Glomerular endothelial cell (primary cell): ENCODE measurements around the gene MEGF11. TPM values are rescaled to one million over a fixed set of nuclear protein-coding genes. Genes with fewer than 3 reads are reported as not detected.

Experiments used
- DNase-seq: peaks from one replicate; pipeline ENCODE4 v3.0.0-alpha.2; 2011; ENCODE audit warnings: low read depth, low spot score; ENCODE audit errors: extremely low read depth
- total RNA-seq: library from RNA; depleted of rRNA; stranded (reverse); fragments of >200 nt; gene quantifications from 2 replicates; pipeline ENCODE4 v1.2.3, GENCODE V29; 2015

The MEGF11 gene
- total RNA-seq, 1 donor from 2014 or later = 0.18 TPM

GRCh38 chr15:66071921-66072295 is 181.6 kb downstream of the MEGF11 start:
- DNase-seq = no peak

- DNase-seq = no peak
Observed at GRCh38 chr15:66071160-66071920, 182.2 kb downstream of the MEGF11 start.

- DNase-seq = no peak
Observed at GRCh38 chr15:66070220-66070934, 183.2 kb downstream of the MEGF11 start.

- no peak for DNase-seq
Observed at GRCh38 chr15:66069751-66070150, 183.8 kb downstream of the MEGF11 start.

GRCh38 chr15:66068801-66069200 is 184.7 kb downstream of the MEGF11 start:
- DNase-seq = no peak

- DNase-seq = no peak
Observed at GRCh38 chr15:66067687-66068086, 185.9 kb downstream of the MEGF11 start.

- no peak for DNase-seq
Observed at GRCh38 chr15:66066481-66066880, 187.1 kb downstream of the MEGF11 start.

GRCh38 chr15:66066005-66066404 is 187.5 kb downstream of the MEGF11 start:
- DNase-seq = no peak

GRCh38 chr15:66065325-66065724 is 188.2 kb downstream of the MEGF11 start:
- no peak for DNase-seq

- DNase-seq = no peak
Observed at GRCh38 chr15:66063147-66063546, 190.4 kb downstream of the MEGF11 start.

GRCh38 chr15:66057089-66057488 is 196.5 kb downstream of the MEGF11 start:
- DNase-seq = no peak

GRCh38 chr15:66053991-66054390 is 199.6 kb downstream of the MEGF11 start:
- no peak for DNase-seq

- no peak for DNase-seq
Observed at GRCh38 chr15:66051833-66052232, 201.7 kb downstream of the MEGF11 start.

GRCh38 chr15:66050264-66050663 is 203.3 kb downstream of the MEGF11 start:
- DNase-seq = no peak

- DNase-seq = no peak
Observed at GRCh38 chr15:66049353-66049752, 204.2 kb downstream of the MEGF11 start.

GRCh38 chr15:66047321-66048024 is 206.1 kb downstream of the MEGF11 start:
- no peak for DNase-seq

GRCh38 chr15:66046751-66047150 is 206.8 kb downstream of the MEGF11 start:
- DNase-seq = no peak

- no peak for DNase-seq
Observed at GRCh38 chr15:66046326-66046725, 207.2 kb downstream of the MEGF11 start.

- no peak for DNase-seq
Observed at GRCh38 chr15:66045542-66045941, 208.0 kb downstream of the MEGF11 start.

GRCh38 chr15:66044837-66045236 is 208.7 kb downstream of the MEGF11 start:
- DNase-seq = no peak

GRCh38 chr15:66043264-66043663 is 210.3 kb downstream of the MEGF11 start:
- no peak for DNase-seq

GRCh38 chr15:66042624-66043023 is 210.9 kb downstream of the MEGF11 start:
- no peak for DNase-seq
